ENCODE data around the gene ZEB2.

Gene ZEB2

GRCh38 chr2:144356402-144356801, 163.5 kb downstream of the ZEB2 start:
- no peak for DNase-seq (ENCODE audit: low spot score)

- DNase-seq (ENCODE audit: low spot score), result no peak
These were observed 165.0 kb downstream of the ZEB2 start for GRCh38 chr2:144354953-144355352.

GRCh38 chr2:144351687-144352086, 168.2 kb downstream of the ZEB2 start:
- no peak for DNase-seq (ENCODE audit: low spot score)

- no peak for DNase-seq (ENCODE audit: low spot score)
These were observed 169.6 kb downstream of the ZEB2 start for GRCh38 chr2:144350151-144350802.

GRCh38 chr2:144349674-144350073, 170.2 kb downstream of the ZEB2 start:
- no peak for DNase-seq (ENCODE audit: low spot score)

- DNase-seq (ENCODE audit: low spot score), result no peak
These were observed 171.1 kb downstream of the ZEB2 start for GRCh38 chr2:144348846-144349245.

GRCh38 chr2:144346229-144346628, 173.7 kb downstream of the ZEB2 start:
- no peak for DNase-seq (ENCODE audit: low spot score)

- DNase-seq (ENCODE audit: low spot score), result no peak
These were observed 176.8 kb downstream of the ZEB2 start for GRCh38 chr2:144343145-144343544.

GRCh38 chr2:144341538-144341937, 178.4 kb downstream of the ZEB2 start:
- no peak for DNase-seq (ENCODE audit: low spot score)

GRCh38 chr2:144339048-144339447, 180.9 kb downstream of the ZEB2 start:
- DNase-seq (ENCODE audit: low spot score), result no peak

GRCh38 chr2:144334551-144334950, 185.4 kb downstream of the ZEB2 start:
- no peak for DNase-seq (ENCODE audit: low spot score)

Measured in activated CD4-positive, alpha-beta T cell treated with anti-CD3 and anti-CD28 coated beads, Interleukin-2, Interleukin-4, amounts not matched to agents 100 ng/mL and 50 ng/mL, durations not matched to agents 16 hours and 8 hours (primary cell).